Transverse colon (tissue), 3 donors: ENCODE data around the gene SELENOI.

Source experiments
- CTCF ChIP-seq, 5 experiments: fragments of 200-600 bp in 3 of 5; fragments of 450-650 bp in 2 of 5; sonication (generic) in 3 of 5; IDR thresholded peaks; 1 replicate in 2 of 5; 2 replicates in 3 of 5; pipeline ENCODE4 v1.5.1; 2016 to 2017; ENCODE audit warnings: antibody characterized with exemption in 5 of 5, inconsistent platforms in 3 of 5, mild to moderate bottlenecking in 2 of 5, moderate library complexity in 1 of 5
- POLR2A ChIP-seq: fragments of 450-650 bp; IDR thresholded peaks from one replicate; pipeline ENCODE4 v1.6.1; 2016; ENCODE audit warnings: antibody characterized with exemption, mild to moderate bottlenecking, moderate library complexity

GRCh38 chr2:26442301-26442700, 96.4 kb downstream of the SELENOI start:
- no peak for TF ChIP-seq POLR2A
- no peak for TF ChIP-seq CTCF (IDR thresholded peaks at IDR 0.05)
